Mesenchymal stem cell (in vitro differentiated cells and primary cell): ENCODE results near the gene STK33.

Experiments used
- DNase-seq: peaks from one replicate; pipeline ENCODE4 v3.0.0-alpha.2; 2013
- H2AFZ ChIP-seq: one replicate; pipeline ENCODE4 v1.6.1; 2013; ENCODE audit warnings: low read depth, mild to moderate bottlenecking, control low read depth, inconsistent platforms, low read length, moderate library complexity
- H2AK5ac ChIP-seq: 2 replicates; pipeline ENCODE4 v1.6.1; 2013; ENCODE audit warnings: low read length, moderate library complexity, mild to moderate bottlenecking, inconsistent platforms; ENCODE audit not compliant: severe bottlenecking
- H2BK120ac ChIP-seq: one replicate; pipeline ENCODE4 v1.6.1; 2013; ENCODE audit warnings: low read depth, mild to moderate bottlenecking, inconsistent platforms, low read length, moderate library complexity
- H2BK12ac ChIP-seq, 2 experiments: one replicate each; pipeline ENCODE4 v1.6.1; 2013; ENCODE audit warnings: inconsistent platforms in 2 of 2, low read length in 2 of 2, mild to moderate bottlenecking in 2 of 2, moderate library complexity in 2 of 2, control low read depth in 1 of 2
- H2BK15ac ChIP-seq: one replicate; pipeline ENCODE4 v1.6.1; 2013; ENCODE audit warnings: mild to moderate bottlenecking, low read depth, inconsistent platforms; ENCODE audit not compliant: poor library complexity, severe bottlenecking
- H2BK5ac ChIP-seq: 2 replicates; pipeline ENCODE4 v1.6.1; 2013; ENCODE audit warnings: low read depth, mild to moderate bottlenecking, low read length, control low read depth, inconsistent platforms; ENCODE audit not compliant: poor library complexity, severe bottlenecking
- H3K14ac ChIP-seq, 2 experiments: one replicate each; pipeline ENCODE4 v1.6.1; 2013; ENCODE audit warnings: inconsistent platforms in 2 of 2, low read length in 2 of 2, control low read depth in 1 of 2, mild to moderate bottlenecking in 1 of 2, moderate library complexity in 1 of 2
- H3K18ac ChIP-seq, 2 experiments: one replicate each; pipeline ENCODE4 v1.6.1; 2013; ENCODE audit warnings: inconsistent platforms in 2 of 2, low read length in 2 of 2, control low read depth in 1 of 2, low read depth in 1 of 2, mild to moderate bottlenecking in 1 of 2
- H3K23ac ChIP-seq, 2 experiments: one replicate each; pipeline ENCODE4 v1.6.1; 2013; ENCODE audit warnings: inconsistent platforms in 2 of 2, low read length in 2 of 2, mild to moderate bottlenecking in 2 of 2, moderate library complexity in 2 of 2, control low read depth in 1 of 2
- H3K27ac ChIP-seq: 2 replicates; pipeline ENCODE4 v1.5.1; 2013; ENCODE audit warnings: mild to moderate bottlenecking, moderate library complexity, low read length, control low read depth, inconsistent platforms; ENCODE audit not compliant: poor library complexity, severe bottlenecking
- H3K27me3 ChIP-seq, 2 experiments: 2 replicates each; pipeline versions ENCODE4 v1.6.1 to v1.7.0; 2013; ENCODE audit warnings: low read length in 2 of 2, mild to moderate bottlenecking in 2 of 2, moderate library complexity in 2 of 2, control low read depth in 1 of 2, inconsistent platforms in 1 of 2; ENCODE audit not compliant: control insufficient read depth in 1 of 2, insufficient read depth in 1 of 2
- H3K36me3 ChIP-seq, 2 experiments: 2 replicates each; pipeline versions ENCODE4 v1.6.1 to v1.7.0; 2013; ENCODE audit warnings: low read length in 2 of 2, control low read depth in 1 of 2, inconsistent platforms in 1 of 2, low read depth in 1 of 2, mild to moderate bottlenecking in 1 of 2; ENCODE audit not compliant: insufficient read depth in 2 of 2, control insufficient read depth in 1 of 2
- H3K4ac ChIP-seq, 2 experiments: one replicate each; pipeline ENCODE4 v1.6.1; 2013; ENCODE audit warnings: inconsistent platforms in 2 of 2, low read length in 2 of 2, mild to moderate bottlenecking in 2 of 2, moderate library complexity in 2 of 2, control low read depth in 1 of 2, low read depth in 1 of 2
- H3K4me1 ChIP-seq: 2 replicates; pipeline ENCODE4 v1.6.1; 2013; ENCODE audit warnings: low read depth, low read length, control low read depth; ENCODE audit not compliant: control insufficient read depth, insufficient read depth
- H3K4me2 ChIP-seq: 2 replicates; pipeline ENCODE4 v1.6.1; 2013; ENCODE audit warnings: low read length, mild to moderate bottlenecking, inconsistent platforms; ENCODE audit not compliant: poor library complexity, severe bottlenecking
- H3K4me3 ChIP-seq, 2 experiments: 2 replicates each; pipeline versions ENCODE4 v1.5.1 to v1.7.0; 2013; ENCODE audit warnings: low read length in 2 of 2, mild to moderate bottlenecking in 2 of 2, control low read depth in 1 of 2, low read depth in 1 of 2; ENCODE audit not compliant: insufficient read depth in 1 of 2
- H3K79me1 ChIP-seq: replicated peaks from 2 replicates; pipeline ENCODE4 v1.6.1; 2013; ENCODE audit warnings: mild to moderate bottlenecking, control low read depth, low read length, inconsistent platforms; ENCODE audit not compliant: poor library complexity, severe bottlenecking
- H3K9ac ChIP-seq: 2 replicates; pipeline ENCODE4 v1.7.0; 2013; ENCODE audit warnings: mild to moderate bottlenecking, low read length, moderate library complexity
- H3K9me3 ChIP-seq: 2 replicates; pipeline ENCODE4 v1.7.0; 2013; ENCODE audit warnings: mild to moderate bottlenecking, low read length; ENCODE audit not compliant: control insufficient read depth
- H4K8ac ChIP-seq: one replicate; pipeline ENCODE4 v1.6.1; 2013; ENCODE audit warnings: inconsistent platforms, mild to moderate bottlenecking, low read length, moderate library complexity
- H4K91ac ChIP-seq: one replicate; pipeline ENCODE4 v1.6.1; 2013; ENCODE audit warnings: mild to moderate bottlenecking, low read length, inconsistent platforms
- WGBS: methylation state at CpG from one replicate; pipeline ENCODE4 v1.1.7; 2013; ENCODE audit warnings: mixed read lengths; 5-methylcytosine and 5-hydroxymethylcytosine counted together

STK33 gene

GRCh38 chr11:8541448-8541847 lies 52.6 kb downstream of the STK33 start:
- Histone ChIP-seq H4K8ac (no peak overlapping the region), H3K9me3 (no peaks in the 10 kb centered on the region), H3K9ac (no peak overlapping the region), H2BK15ac (no peak overlapping the region), H2BK5ac (no peak overlapping the region), H3K18ac (no peak overlapping the region), H3K23ac (no peak overlapping the region), H2AK5ac (no peak overlapping the region), H3K79me1 (no peaks in the 10 kb centered on the region), H3K14ac (no peak overlapping the region), H4K91ac (no peak overlapping the region), H3K36me3 (no peaks in the 10 kb centered on the region), H2BK12ac (no peak overlapping the region), H3K27ac (no peak overlapping the region), H3K4me2 (no peak overlapping the region), H3K27me3 (no peaks in the 10 kb centered on the region), H2BK120ac (no peak overlapping the region), H3K4ac (no peak overlapping the region), H2AFZ (no peak overlapping the region), H3K4me1 (no peaks in the 10 kb centered on the region), H3K4me3 (no peak overlapping the region)
- DNase-seq = no peak
- no CpG with 5 or more reads among the region's 1 CpG for WGBS

GRCh38 chr11:8533332-8533731 lies 60.7 kb downstream of the STK33 start:
- Histone ChIP-seq H2BK120ac (no peak overlapping the region), H3K4me2 (no peak overlapping the region), H2BK12ac (no peak overlapping the region), H2AFZ (no peak overlapping the region), H3K79me1 (peaks cover 1% of the 10 kb centered on the region), H3K9me3 (no peaks in the 10 kb centered on the region), H3K23ac (no peak overlapping the region), H3K9ac (no peak overlapping the region), H4K8ac (no peak overlapping the region), H2BK15ac (no peak overlapping the region), H3K4me1 (no peaks in the 10 kb centered on the region), H3K4ac (no peak overlapping the region), H3K4me3 (no peak overlapping the region), H3K36me3 (no peaks in the 10 kb centered on the region), H3K14ac (no peak overlapping the region), H3K27me3 (peaks cover 0 to 10% of the 10 kb centered on the region in 2 experiments), H2AK5ac (no peak overlapping the region), H3K18ac (no peak overlapping the region), H3K27ac (no peak overlapping the region), H4K91ac (no peak overlapping the region), H2BK5ac (no peak overlapping the region)
- no peak for DNase-seq
- WGBS = 95% methylated on average over 1 of the region's 4 CpGs

GRCh38 chr11:8532475-8532874 lies 61.6 kb downstream of the STK33 start:
- Histone ChIP-seq H4K91ac (no peak overlapping the region), H3K36me3 (no peaks in the 10 kb centered on the region), H2AK5ac (no peak overlapping the region), H3K23ac (no peak overlapping the region), H3K4me3 (no peak overlapping the region), H3K27ac (no peak overlapping the region), H4K8ac (no peak overlapping the region), H3K14ac (no peak overlapping the region), H3K9me3 (no peaks in the 10 kb centered on the region), H3K4ac (no peak overlapping the region), H2AFZ (no peak overlapping the region), H3K9ac (no peak overlapping the region), H2BK120ac (no peak overlapping the region), H3K4me1 (no peaks in the 10 kb centered on the region), H2BK15ac (no peak overlapping the region), H2BK5ac (no peak overlapping the region), H3K27me3 (peaks cover 0 to 10% of the 10 kb centered on the region in 2 experiments), H3K79me1 (peaks cover 1% of the 10 kb centered on the region), H3K18ac (no peak overlapping the region), H3K4me2 (no peak overlapping the region), H2BK12ac (no peak overlapping the region)
- DNase-seq = no peak
- 88% methylated on average over 2 of the region's 2 CpGs for WGBS

- H3K27me3 ChIP-seq = peaks cover 0 to 10% of the 10 kb centered on the region in 2 experiments
- no peak overlapping the region for H3K4ac ChIP-seq
- no peak overlapping the region for H3K23ac ChIP-seq
- no peak overlapping the region for H2AFZ ChIP-seq
- no peak overlapping the region for H3K9ac ChIP-seq
- H3K4me1 ChIP-seq = no peaks in the 10 kb centered on the region
- no peak overlapping the region for H3K14ac ChIP-seq
- H2AK5ac ChIP-seq = no peak overlapping the region
- H3K9me3 ChIP-seq = no peaks in the 10 kb centered on the region
- no peak overlapping the region for H3K18ac ChIP-seq
- DNase-seq = no peak
- H4K91ac ChIP-seq = no peak overlapping the region
- H3K4me2 ChIP-seq = no peak overlapping the region
- peaks cover 1% of the 10 kb centered on the region for H3K79me1 ChIP-seq
- H4K8ac ChIP-seq = no peak overlapping the region
- H3K27ac ChIP-seq = no peak overlapping the region
- H2BK120ac ChIP-seq = no peak overlapping the region
- no peak overlapping the region for H2BK12ac ChIP-seq
- no peak overlapping the region for H2BK5ac ChIP-seq
- no peaks in the 10 kb centered on the region for H3K36me3 ChIP-seq
- no peak overlapping the region for H3K4me3 ChIP-seq
- WGBS = 86% methylated on average over 1 of the region's 2 CpGs
- no peak overlapping the region for H2BK15ac ChIP-seq
Measured at GRCh38 chr11:8531982-8532381, 62.0 kb downstream of the STK33 start.
